Liver (tissue), 3 donors: ENCODE measurements around the gene DCST2.

Experiments used
- CTCF ChIP-seq: fragments of 150-350 bp; IDR thresholded peaks from 2 replicates; pipeline ENCODE4 v1.5.1; 2017; ENCODE audit warnings: improper control_type of control experiment, low read depth, low read length; ENCODE audit not compliant: missing input control
- GABPA ChIP-seq, 2 donors: IDR thresholded peaks in 1 of 2; conservative IDR thresholded peaks in 1 of 2; 2 replicates each; pipeline ENCODE4 v1.6.1; 2016; ENCODE audit warnings: antibody characterized with exemption in 2 of 2, mild to moderate bottlenecking in 1 of 2, moderate library complexity in 1 of 2
- MAX ChIP-seq: IDR thresholded peaks from 2 replicates; pipeline ENCODE4 v1.6.1; 2016; ENCODE audit warnings: antibody characterized with exemption
- RAD21 ChIP-seq, 2 donors: IDR thresholded peaks; 2 replicates each; pipeline ENCODE4 v1.6.1; 2016; ENCODE audit warnings: antibody characterized with exemption in 2 of 2, mild to moderate bottlenecking in 2 of 2
- REST ChIP-seq: IDR thresholded peaks from 2 replicates; pipeline ENCODE4 v1.6.1; 2016; ENCODE audit warnings: antibody characterized with exemption, mild to moderate bottlenecking
- RXRA ChIP-seq, 2 donors: IDR thresholded peaks; 2 replicates each; pipeline ENCODE4 v1.6.1; 2017 to 2018; ENCODE audit warnings: antibody characterized with exemption in 2 of 2, mild to moderate bottlenecking in 1 of 2
- SP1 ChIP-seq: IDR thresholded peaks from 2 replicates; pipeline ENCODE4 v1.6.1; 2018; ENCODE audit warnings: antibody characterized with exemption, mild to moderate bottlenecking
- TAF1 ChIP-seq: conservative IDR thresholded peaks from 2 replicates; pipeline ENCODE4 v1.6.1; 2016; ENCODE audit warnings: antibody characterized with exemption, mild to moderate bottlenecking
- YY1 ChIP-seq: IDR thresholded peaks from 2 replicates; pipeline ENCODE4 v1.6.1; 2016; ENCODE audit warnings: antibody characterized with exemption, mild to moderate bottlenecking
- TF ChIP-seq, protein P1 (sequence below): IDR thresholded peaks from 2 replicates; pipeline ENCODE4 v1.6.1; 2016; ENCODE audit warnings: antibody characterized with exemption
- donor health status: healthy.
- donor health status: healthy.

GRCh38 chr1:154974808-154975408 is 58.7 kb downstream of the DCST2 start:
- TF ChIP-seq, protein P1, sequence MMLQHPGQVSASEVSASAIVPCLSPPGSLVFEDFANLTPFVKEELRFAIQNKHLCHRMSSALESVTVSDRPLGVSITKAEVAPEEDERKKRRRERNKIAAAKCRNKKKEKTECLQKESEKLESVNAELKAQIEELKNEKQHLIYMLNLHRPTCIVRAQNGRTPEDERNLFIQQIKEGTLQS: no peak
- no peak for TF ChIP-seq CTCF
- peak; percentile 52 for TF ChIP-seq MAX
- TF ChIP-seq SP1: no peak
- TF ChIP-seq RXRA (IDR thresholded peaks at IDR 0.05): no peak
- TF ChIP-seq REST: peak; percentile 81
- no peak for TF ChIP-seq GABPA (IDR thresholded peaks at IDR 0.05 in 1 of 2, conservative IDR thresholded peaks at IDR 0.05 in 1 of 2)
- peak; percentile 79 for TF ChIP-seq TAF1
- TF ChIP-seq RAD21 (IDR thresholded peaks at IDR 0.05): peak; percentile 16 to 26
- TF ChIP-seq YY1: no peak
